Activated CD8-positive, alpha-beta memory T cell treated with anti-CD3 and anti-CD28 coated beads for 36 hours (primary cell): Measurements from ENCODE around the gene SLC38A6. TPM values are rescaled to one million over a fixed set of nuclear protein-coding genes. Genes with fewer than 3 reads are reported as not detected.
"Not testable (repeated sequence)": the region's sequence is repeated elsewhere in the genome, so short reads cannot be mapped to it uniquely, and the experiment has no call there.

Experiments used
- CTCF ChIA-PET: fragments of 350-600 bp; sonication (Branson Sonifier 250); formaldehyde crosslinking; loops from one replicate; lab custom pipeline; 2021; ENCODE audit warnings: antibody characterized with exemption; lab: Charles Lee
- POLR2A ChIA-PET: fragments of 350-600 bp; sonication (Branson Sonifier 250); formaldehyde crosslinking; loops from one replicate; lab custom pipeline; 2021; ENCODE audit warnings: antibody characterized with exemption; lab: Charles Lee
- total RNA-seq, 2 experiments: library from RNA; stranded (reverse); gene quantifications; one replicate each; pipeline ENCODE4 v1.2.3, GENCODE V29; 2021

Gene SLC38A6
- total RNA-seq, 2 experiments from 2014 or later, result 4.4 to 4.7 TPM

GRCh38 chr14:61090432-61091216 is 109.6 kb downstream of the SLC38A6 start:
- POLR2A ChIA-PET, result no interaction called here
- CTCF ChIA-PET, result interaction anchor here (0.8 kb wide), 1 partner anchor 13 kb away, joined by 4 read pairs; no protein-coding TSS in a partner anchor

- POLR2A ChIA-PET, result no interaction called here
- CTCF ChIA-PET, result no interaction called here
Measured at GRCh38 chr14:61091657-61092273, 110.7 kb downstream of the SLC38A6 start.

GRCh38 chr14:61098096-61098495 is 117.1 kb downstream of the SLC38A6 start:
- CTCF ChIA-PET, POLR2A ChIA-PET: not testable (repeated sequence)

GRCh38 chr14:61098721-61099120 is 117.7 kb downstream of the SLC38A6 start:
- ChIA-PET POLR2A (no interaction called here), CTCF (no interaction called here)

GRCh38 chr14:61099216-61099835 is 118.3 kb downstream of the SLC38A6 start:
- POLR2A ChIA-PET, result no interaction called here
- CTCF ChIA-PET, result no interaction called here

GRCh38 chr14:61101803-61102548 is 120.9 kb downstream of the SLC38A6 start:
- ChIA-PET POLR2A (no interaction called here), CTCF (no interaction called here)

Other genes with a start within 250 kb of the SLC38A6 start
- gene MNAT1, start 246.5 kb upstream of the SLC38A6 start, total RNA-seq, result 10 to 100 TPM; 40.6 to 42.5 TPM
- gene TRMT5, start 166 bp upstream of the SLC38A6 start, total RNA-seq, result 10 to 100 TPM; 18.4 to 21.1 TPM